H1 (cell line): ENCODE measurements around the gene LRP8.

ENCODE experiments used
- EGR1 ChIP-seq: IDR thresholded peaks from 2 replicates; pipeline ENCODE4 v1.6.1; 2011; ENCODE audit warnings: low read depth, low read length, borderline replicate concordance
- GABPA ChIP-seq: IDR thresholded peaks from 2 replicates; pipeline ENCODE4 v1.6.1; 2011; ENCODE audit warnings: mild to moderate bottlenecking, low read length, moderate library complexity, borderline replicate concordance; ENCODE audit not compliant: insufficient read depth
- JUND ChIP-seq: IDR thresholded peaks from 2 replicates; pipeline ENCODE4 v1.6.1; 2011; ENCODE audit warnings: mild to moderate bottlenecking, improper control_type of control experiment, low read length
- NRF1 ChIP-seq: IDR thresholded peaks from 2 replicates; pipeline ENCODE4 v1.6.1; 2011; ENCODE audit warnings: mild to moderate bottlenecking, low read depth, low read length, improper control_type of control experiment
- POLR2A ChIP-seq, 2 experiments: IDR thresholded peaks; 1 replicate in 1 of 2; 2 replicates in 1 of 2; pipeline ENCODE4 v1.6.1; 2011; ENCODE audit warnings: low read depth in 2 of 2, low read length in 2 of 2, mild to moderate bottlenecking in 2 of 2; ENCODE audit errors: control extremely low read depth in 1 of 2
- RFX5 ChIP-seq: IDR thresholded peaks from 2 replicates; pipeline ENCODE4 v1.6.1; 2011; ENCODE audit warnings: low read depth, low read length, improper control_type of control experiment, borderline replicate concordance
- RNF2 ChIP-seq: fragments of 200-900, 300-1000 bp; sonication (generic); IDR thresholded peaks from 2 replicates; pipeline ENCODE4 v1.7.1; 2016; ENCODE audit warnings: borderline replicate concordance, low read depth, mild to moderate bottlenecking, antibody characterized with exemption, low read length; ENCODE audit not compliant: poor library complexity, severe bottlenecking; ENCODE audit errors: missing control alignments
- SIN3A ChIP-seq, 2 experiments: IDR thresholded peaks in 1 of 2; conservative IDR thresholded peaks in 1 of 2; 2 replicates each; pipeline ENCODE4 v1.6.1; 2011 to 2012; ENCODE audit warnings: low read length in 2 of 2, improper control_type of control experiment in 1 of 2, low read depth in 1 of 2, mild to moderate bottlenecking in 1 of 2
- YY1 ChIP-seq: IDR thresholded peaks from 2 replicates; pipeline ENCODE4 v1.6.1; 2011; ENCODE audit warnings: low read depth, mild to moderate bottlenecking, low read length
- ZNF274 ChIP-seq: IDR thresholded peaks from 2 replicates; pipeline ENCODE4 v1.7.0; 2012; ENCODE audit warnings: low read length, borderline replicate concordance; ENCODE audit errors: extremely low read depth
- TF ChIP-seq, protein P1 (sequence below): IDR thresholded peaks from 2 replicates; pipeline ENCODE4 v1.6.1; 2011; ENCODE audit warnings: low read length, improper control_type of control experiment
- TF ChIP-seq, protein P2 (sequence below), 3 experiments: IDR thresholded peaks; 1 replicate in 2 of 3; 2 replicates in 1 of 3; pipeline versions ENCODE4 v1.5.1 to v1.6.1; 2011; ENCODE audit warnings: low read length in 3 of 3, mild to moderate bottlenecking in 3 of 3, inconsistent platforms in 2 of 3, low read depth in 1 of 3, moderate library complexity in 1 of 3; ENCODE audit not compliant: insufficient read depth in 1 of 3; ENCODE audit errors: control extremely low read depth in 1 of 3
- TF ChIP-seq, protein P3 (sequence below): IDR thresholded peaks from 2 replicates; pipeline ENCODE4 v1.6.1; 2012; ENCODE audit warnings: inconsistent platforms

GRCh38 chr1:53320646-53321045 is 7.2 kb downstream of the LRP8 start:
- TF ChIP-seq POLR2A (IDR thresholded peaks at IDR 0.05; ENCODE audit: control extremely low read depth in 1 of 2, low read depth in 2 of 2, low read length in 2 of 2) (no peak), RFX5 (no peak), GABPA (no peak), EGR1 (no peak), NRF1 (no peak), RNF2 (no peak), YY1 (no peak), SIN3A (conservative IDR thresholded peaks at IDR 0.05 in 1 of 2, IDR thresholded peaks at IDR 0.05 in 1 of 2; ENCODE audit: low read depth in 1 of 2, low read length in 2 of 2) (no peak), ZNF274 (no peak), JUND (no peak)
- TF ChIP-seq, protein P1, sequence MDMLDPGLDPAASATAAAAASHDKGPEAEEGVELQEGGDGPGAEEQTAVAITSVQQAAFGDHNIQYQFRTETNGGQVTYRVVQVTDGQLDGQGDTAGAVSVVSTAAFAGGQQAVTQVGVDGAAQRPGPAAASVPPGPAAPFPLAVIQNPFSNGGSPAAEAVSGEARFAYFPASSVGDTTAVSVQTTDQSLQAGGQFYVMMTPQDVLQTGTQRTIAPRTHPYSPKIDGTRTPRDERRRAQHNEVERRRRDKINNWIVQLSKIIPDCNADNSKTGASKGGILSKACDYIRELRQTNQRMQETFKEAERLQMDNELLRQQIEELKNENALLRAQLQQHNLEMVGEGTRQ, result no peak
- TF ChIP-seq, protein P2, sequence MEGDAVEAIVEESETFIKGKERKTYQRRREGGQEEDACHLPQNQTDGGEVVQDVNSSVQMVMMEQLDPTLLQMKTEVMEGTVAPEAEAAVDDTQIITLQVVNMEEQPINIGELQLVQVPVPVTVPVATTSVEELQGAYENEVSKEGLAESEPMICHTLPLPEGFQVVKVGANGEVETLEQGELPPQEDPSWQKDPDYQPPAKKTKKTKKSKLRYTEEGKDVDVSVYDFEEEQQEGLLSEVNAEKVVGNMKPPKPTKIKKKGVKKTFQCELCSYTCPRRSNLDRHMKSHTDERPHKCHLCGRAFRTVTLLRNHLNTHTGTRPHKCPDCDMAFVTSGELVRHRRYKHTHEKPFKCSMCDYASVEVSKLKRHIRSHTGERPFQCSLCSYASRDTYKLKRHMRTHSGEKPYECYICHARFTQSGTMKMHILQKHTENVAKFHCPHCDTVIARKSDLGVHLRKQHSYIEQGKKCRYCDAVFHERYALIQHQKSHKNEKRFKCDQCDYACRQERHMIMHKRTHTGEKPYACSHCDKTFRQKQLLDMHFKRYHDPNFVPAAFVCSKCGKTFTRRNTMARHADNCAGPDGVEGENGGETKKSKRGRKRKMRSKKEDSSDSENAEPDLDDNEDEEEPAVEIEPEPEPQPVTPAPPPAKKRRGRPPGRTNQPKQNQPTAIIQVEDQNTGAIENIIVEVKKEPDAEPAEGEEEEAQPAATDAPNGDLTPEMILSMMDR (IDR thresholded peaks at IDR 0.05; ENCODE audit: control extremely low read depth in 1 of 3, insufficient read depth in 1 of 3, low read depth in 1 of 3, low read length in 3 of 3), result no peak
- TF ChIP-seq, protein P3, sequence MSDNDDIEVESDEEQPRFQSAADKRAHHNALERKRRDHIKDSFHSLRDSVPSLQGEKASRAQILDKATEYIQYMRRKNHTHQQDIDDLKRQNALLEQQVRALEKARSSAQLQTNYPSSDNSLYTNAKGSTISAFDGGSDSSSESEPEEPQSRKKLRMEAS, result no peak
